Motor neuron (in vitro differentiated cells): ENCODE measurements around the gene PLCB4. TPM values are rescaled to one million over a fixed set of nuclear protein-coding genes. Genes with fewer than 3 reads are reported as not detected.
A peak's percentile ranks its signal among the peaks of the same experiment; 100 is the strongest.

ENCODE experiments used
- ATAC-seq, 8 experiments: fragments of 200-7000 bp; cut with Tn5 transposase; replicated peaks in 6 of 8; 2 replicates each; pipeline ENCODE4 v1.8.0; 2021; ENCODE audit warnings: mild to moderate bottlenecking in 8 of 8, moderate library complexity in 8 of 8
- H3K27ac ChIP-seq, 2 donors: fragments of 250-450 bp; sonication (Bioruptor Pico); 2 replicates each; pipeline ENCODE4 v1.9.0; 2021; ENCODE audit warnings: antibody characterized with exemption in 2 of 2, mild to moderate bottlenecking in 2 of 2, moderate library complexity in 1 of 2
- H3K4me1 ChIP-seq, 2 donors: fragments of 250-450 bp; sonication (Bioruptor Pico); replicated peaks in 1 of 2; 2 replicates each; pipeline ENCODE4 v1.6.1; 2021; ENCODE audit warnings: antibody characterized with exemption in 2 of 2, mild to moderate bottlenecking in 2 of 2, moderate library complexity in 1 of 2
- H3K4me3 ChIP-seq, 5 donors: fragments of 250-450 bp; sonication (Bioruptor Pico); 2 replicates each; pipeline ENCODE4 v1.9.0; 2021; ENCODE audit warnings: antibody characterized with exemption in 5 of 5, mild to moderate bottlenecking in 5 of 5, moderate library complexity in 4 of 5
- WGBS, 10 experiments: fragments of 450-650 bp; shearing (Covaris generic); methylation state at CpG; one replicate each; pipeline ENCODE4 v1.0.0; 2022; 5-methylcytosine and 5-hydroxymethylcytosine counted together
- in situ Hi-C, 9 experiments: fragments of 400-800 bp; cut with MboI; loops; one replicate each; pipeline ENCODE4 v1.15.0; 2021; ENCODE audit warnings: low sequenced_read_pairs in 9 of 9, low pct_unique_long_range_greater_than_20kb in 2 of 9; ENCODE audit not compliant: unreplicated experiment in 9 of 9
- total RNA-seq, 8 experiments: library from RNA; unstranded; fragments of 300-600 nt; gene quantifications; 2 replicates each; pipeline versions ENCODE4 v1.2.3 to v1.2.4, GENCODE V29; 2022

Gene PLCB4
- total RNA-seq, 8 experiments from 2014 or later = 4.4 to 27.2 (median 16.2) TPM

DNA sequence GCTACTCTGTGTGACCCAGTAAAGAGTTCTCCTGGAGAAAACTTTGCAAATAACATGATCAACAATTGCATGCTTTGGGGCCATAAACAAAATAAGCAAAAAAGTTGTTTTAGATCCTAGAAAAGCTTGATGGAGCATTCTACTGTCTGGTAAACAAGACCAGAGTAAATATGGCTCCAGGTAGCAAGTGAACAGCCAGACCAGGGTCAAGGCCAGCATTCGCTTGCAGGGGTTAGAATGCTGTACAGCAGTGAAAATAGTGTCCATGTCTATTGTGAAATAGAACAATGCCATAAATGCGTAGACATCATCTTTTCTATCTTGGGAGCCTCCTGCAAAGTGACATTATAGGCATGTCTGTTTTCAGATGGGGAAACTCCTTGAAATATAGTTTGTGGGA lies 216.7 kb downstream of the PLCB4 start:
- no peak overlapping the region for H3K4me3 ChIP-seq
- WGBS, 10 experiments = 81 to 100% (median 100%) methylated on average over 1 to 2 of the region's 2 CpGs; no CpG with 5 or more reads in 2 of the 10 experiments
- no peak for ATAC-seq
- in situ Hi-C loops = no loop called here
- H3K4me1 ChIP-seq = no peaks in the 10 kb centered on the region
- no peak overlapping the region for H3K27ac ChIP-seq

DNA sequence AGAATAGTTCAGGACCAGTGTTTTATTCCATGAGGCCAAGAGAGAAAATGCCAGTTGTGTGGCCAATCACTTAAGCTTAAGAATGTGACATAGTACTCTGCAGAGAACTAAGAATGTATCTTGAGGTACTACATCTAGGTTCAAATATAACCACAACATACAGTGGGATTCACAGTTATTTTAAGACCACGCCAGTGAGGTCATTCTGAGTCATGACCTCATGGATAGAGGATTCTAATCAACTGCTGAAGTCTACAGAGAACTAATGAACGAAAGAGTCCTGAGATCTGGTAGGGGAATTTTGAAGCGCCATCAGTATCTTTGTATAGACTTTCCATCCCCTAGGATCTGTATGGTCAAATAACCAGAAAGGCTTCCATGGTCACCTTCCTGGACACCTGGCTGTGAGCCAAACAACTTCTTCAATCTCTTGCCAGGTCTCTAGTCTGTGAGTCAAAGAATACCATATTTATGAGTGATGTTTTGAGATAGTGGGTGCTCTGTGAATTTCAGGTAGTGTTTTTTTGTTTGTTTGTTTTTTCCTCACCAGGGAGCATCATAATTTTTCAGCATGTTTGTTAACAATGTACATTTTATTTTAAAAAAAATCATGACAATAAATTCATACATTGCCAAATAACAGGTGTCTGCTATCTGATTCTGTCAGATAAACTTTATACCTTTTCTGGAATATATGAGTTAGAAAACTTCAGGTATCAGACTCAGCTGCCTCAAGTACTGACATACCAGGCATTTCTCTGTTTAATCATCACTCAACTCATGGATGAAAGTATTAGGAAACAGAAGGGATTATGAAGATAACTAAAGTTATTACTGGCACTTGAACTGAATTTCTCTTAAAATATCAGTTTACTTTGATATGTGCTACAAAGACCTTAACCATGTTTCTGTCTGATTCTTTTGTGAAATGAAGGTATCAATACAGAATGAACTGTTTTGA lies 217.9 kb downstream of the PLCB4 start:
- Histone ChIP-seq H3K4me3 (no peak overlapping the region), H3K27ac (no peak overlapping the region), H3K4me1 (no peaks in the 10 kb centered on the region)
- in situ Hi-C loops = no loop called here
- WGBS, 10 experiments = 67 to 100% (median 88%) methylated on average over 1 to 3 of the region's 3 CpGs; no CpG with 5 or more reads in 2 of the 10 experiments
- ATAC-seq = no peak

DNA sequence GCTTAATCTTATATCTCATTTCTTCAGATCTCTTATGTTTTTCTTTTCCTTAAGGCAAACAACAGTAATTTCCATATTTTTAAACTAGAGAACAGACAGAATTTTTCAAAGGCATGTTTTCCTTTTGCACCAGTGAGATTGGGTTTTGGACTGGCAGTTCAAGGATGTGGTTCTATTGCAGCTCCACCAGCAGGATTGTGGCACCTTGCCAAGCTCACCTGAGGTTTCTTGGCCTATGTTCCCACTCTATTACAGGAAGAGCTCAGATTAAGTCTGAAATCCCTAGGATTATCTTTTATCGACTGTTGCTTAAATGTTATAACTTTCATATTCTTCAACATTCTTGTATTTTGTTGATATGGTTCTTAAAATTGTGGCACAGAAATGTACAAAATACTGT lies 218.9 kb downstream of the PLCB4 start:
- Histone ChIP-seq H3K4me3 (no peak overlapping the region), H3K4me1 (no peaks in the 10 kb centered on the region), H3K27ac (no peak overlapping the region)
- ATAC-seq = no peak
- 89 to 100% (median 100%) methylated on average over 1 of the region's 1 CpG; no CpG with 5 or more reads in 2 of the 10 experiments for WGBS, 10 experiments
- in situ Hi-C loops = no loop called here

DNA sequence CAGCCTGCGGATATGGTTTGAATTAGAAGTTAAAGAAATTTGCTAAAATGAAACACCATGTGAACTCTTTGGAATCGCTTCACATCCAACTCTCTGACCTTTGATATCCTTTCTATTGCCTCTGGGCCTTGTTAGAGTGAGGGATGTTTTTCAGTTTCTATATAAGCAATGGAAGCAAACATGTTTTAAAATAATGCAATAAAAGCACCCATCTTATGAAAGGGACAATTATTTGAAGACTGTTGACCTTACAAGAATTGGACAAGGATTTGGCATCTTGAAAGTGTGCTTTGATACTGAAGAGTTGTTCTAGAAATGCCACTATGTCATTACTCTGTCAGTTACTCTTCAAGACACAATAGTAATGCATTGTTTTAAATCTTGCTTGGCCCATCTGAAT lies 221.4 kb downstream of the PLCB4 start:
- 19 to 100% (median 94%) methylated on average over 1 to 2 of the region's 2 CpGs; no CpG with 5 or more reads in 2 of the 10 experiments for WGBS, 10 experiments
- Histone ChIP-seq H3K27ac (no peak overlapping the region), H3K4me3 (no peak overlapping the region), H3K4me1 (no peaks in the 10 kb centered on the region)
- in situ Hi-C loops = no loop called here
- no peak for ATAC-seq

DNA sequence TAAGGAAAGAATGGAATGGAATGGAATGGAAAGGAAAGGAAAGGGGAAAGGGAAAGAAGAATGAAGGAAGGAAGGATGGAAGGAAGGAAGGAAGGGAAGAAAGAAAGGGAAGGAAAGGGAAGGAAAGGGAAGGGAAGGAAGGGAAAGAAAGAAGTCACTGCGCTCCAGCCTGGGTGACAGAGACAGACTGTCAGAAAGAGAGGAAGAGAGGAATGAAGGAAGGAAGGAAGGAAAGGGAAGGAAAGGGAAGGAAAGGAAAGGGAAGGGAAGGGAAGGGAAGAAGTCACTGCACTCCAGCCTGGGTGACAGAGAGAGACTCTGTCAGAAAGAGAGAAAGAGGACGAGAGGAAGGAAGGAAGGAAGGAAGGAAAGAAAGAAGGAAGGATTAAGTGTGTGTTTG lies 224.3 kb downstream of the PLCB4 start:
- Histone ChIP-seq H3K27ac (no peak overlapping the region), H3K4me3 (no peak overlapping the region), H3K4me1 (peaks cover 0 to 10% of the 10 kb centered on the region in 2 donors)
- in situ Hi-C loops = no loop called here
- ATAC-seq = no peak
- WGBS, 10 experiments = 67 to 100% (median 93%) methylated on average over 1 to 2 of the region's 2 CpGs; no CpG with 5 or more reads in 1 of the 10 experiments

DNA sequence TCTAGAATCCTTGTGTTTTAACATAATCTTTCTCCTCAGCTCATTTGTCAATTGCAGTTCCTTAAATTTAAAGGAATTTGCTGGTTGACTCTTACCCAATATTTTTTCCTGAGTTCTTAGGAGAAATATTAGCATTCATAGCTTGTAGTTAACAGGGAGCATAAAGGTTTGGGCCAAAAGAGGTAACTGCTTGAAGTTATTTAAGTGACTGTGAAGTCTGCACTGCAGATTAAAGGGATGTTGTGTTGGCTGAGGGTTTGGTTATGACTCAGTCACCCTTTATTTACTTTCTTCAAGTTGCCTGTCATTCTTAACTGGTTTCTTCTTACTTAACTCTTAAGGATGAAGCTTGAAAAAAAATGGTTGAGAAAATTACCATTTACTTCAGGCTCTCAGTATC lies 225.2 kb downstream of the PLCB4 start:
- H3K4me1 ChIP-seq = peaks cover 0 to 19% of the 10 kb centered on the region in 2 donors
- in situ Hi-C loops = no loop called here
- no peak overlapping the region for H3K4me3 ChIP-seq
- H3K27ac ChIP-seq = no peak overlapping the region
- no peak for ATAC-seq

DNA sequence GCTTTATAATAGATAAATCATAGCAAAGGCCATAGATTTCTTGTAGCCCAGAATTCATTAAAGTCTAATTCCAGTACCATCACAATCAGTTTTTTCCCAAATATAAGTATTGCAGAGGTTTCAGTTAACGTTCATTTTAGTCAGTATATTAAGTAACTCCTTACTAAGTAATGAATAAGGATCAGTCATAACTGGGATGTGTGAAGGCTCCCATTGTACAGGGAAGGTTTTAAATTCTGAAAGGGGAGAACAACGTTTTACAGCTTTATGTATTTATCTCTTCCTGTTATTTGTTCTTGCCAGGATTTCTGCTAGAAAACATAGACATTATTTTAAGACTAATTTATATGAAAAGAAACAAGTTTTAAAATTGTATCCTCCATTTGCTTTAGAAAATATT lies 230.0 kb downstream of the PLCB4 start:
- Histone ChIP-seq H3K27ac (no peak overlapping the region), H3K4me3 (no peak overlapping the region), H3K4me1 (peaks cover 0 to 19% of the 10 kb centered on the region in 2 donors)
- ATAC-seq = no peak
- 0 to 79% (median 64%) methylated on average over 1 to 2 of the region's 2 CpGs; no CpG with 5 or more reads in 1 of the 10 experiments for WGBS, 10 experiments
- in situ Hi-C loops = no loop called here

DNA sequence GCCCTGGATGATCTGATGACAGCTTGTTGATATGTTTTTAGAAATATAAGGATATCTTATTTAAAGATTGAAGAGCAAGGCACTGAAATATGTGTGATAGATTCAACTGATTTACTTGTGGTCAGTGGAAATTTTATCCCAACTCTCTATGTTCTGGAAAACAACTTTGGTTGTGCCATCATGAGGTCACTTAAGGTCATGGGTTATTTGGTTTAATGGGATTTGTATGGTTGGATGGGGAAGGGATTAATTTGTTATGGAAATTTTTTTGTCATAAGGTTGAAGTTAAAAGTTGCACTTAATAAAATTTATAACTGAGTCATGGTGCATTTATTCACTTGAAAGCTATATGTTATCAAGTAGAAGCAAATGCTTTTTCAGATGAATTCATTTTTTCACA lies 231.2 kb downstream of the PLCB4 start:
- Histone ChIP-seq H3K27ac (no peak overlapping the region), H3K4me1 (peaks cover 0 to 19% of the 10 kb centered on the region in 2 donors), H3K4me3 (no peak overlapping the region)
- ATAC-seq = no peak
- in situ Hi-C loops = no loop called here

DNA sequence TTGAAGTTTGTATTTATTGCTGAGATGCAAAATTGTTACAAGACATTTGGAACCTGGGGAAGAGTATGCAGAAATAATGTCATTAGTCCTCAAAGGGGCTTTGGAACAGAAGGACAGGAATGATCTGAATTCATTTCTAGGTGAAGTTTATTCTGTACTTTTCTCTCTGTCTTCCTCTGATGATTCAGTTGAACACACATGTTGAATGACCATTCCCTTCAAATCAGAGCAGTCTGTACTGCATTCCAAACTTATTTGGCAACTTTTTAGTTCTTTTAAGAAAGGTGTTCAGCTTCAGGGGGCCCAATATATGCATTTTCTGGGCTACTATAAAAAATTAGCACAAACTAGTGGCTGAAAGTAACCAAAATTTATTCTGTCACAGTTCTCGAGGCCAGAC lies 231.6 kb downstream of the PLCB4 start:
- in situ Hi-C loops = no loop called here
- WGBS, 10 experiments = 80 to 100% methylated on average over 1 of the region's 1 CpG; no CpG with 5 or more reads in 8 of the 10 experiments
- H3K4me1 ChIP-seq = peaks cover 0 to 19% of the 10 kb centered on the region in 2 donors
- ATAC-seq = no peak
- no peak overlapping the region for H3K27ac ChIP-seq
- H3K4me3 ChIP-seq = no peak overlapping the region

DNA sequence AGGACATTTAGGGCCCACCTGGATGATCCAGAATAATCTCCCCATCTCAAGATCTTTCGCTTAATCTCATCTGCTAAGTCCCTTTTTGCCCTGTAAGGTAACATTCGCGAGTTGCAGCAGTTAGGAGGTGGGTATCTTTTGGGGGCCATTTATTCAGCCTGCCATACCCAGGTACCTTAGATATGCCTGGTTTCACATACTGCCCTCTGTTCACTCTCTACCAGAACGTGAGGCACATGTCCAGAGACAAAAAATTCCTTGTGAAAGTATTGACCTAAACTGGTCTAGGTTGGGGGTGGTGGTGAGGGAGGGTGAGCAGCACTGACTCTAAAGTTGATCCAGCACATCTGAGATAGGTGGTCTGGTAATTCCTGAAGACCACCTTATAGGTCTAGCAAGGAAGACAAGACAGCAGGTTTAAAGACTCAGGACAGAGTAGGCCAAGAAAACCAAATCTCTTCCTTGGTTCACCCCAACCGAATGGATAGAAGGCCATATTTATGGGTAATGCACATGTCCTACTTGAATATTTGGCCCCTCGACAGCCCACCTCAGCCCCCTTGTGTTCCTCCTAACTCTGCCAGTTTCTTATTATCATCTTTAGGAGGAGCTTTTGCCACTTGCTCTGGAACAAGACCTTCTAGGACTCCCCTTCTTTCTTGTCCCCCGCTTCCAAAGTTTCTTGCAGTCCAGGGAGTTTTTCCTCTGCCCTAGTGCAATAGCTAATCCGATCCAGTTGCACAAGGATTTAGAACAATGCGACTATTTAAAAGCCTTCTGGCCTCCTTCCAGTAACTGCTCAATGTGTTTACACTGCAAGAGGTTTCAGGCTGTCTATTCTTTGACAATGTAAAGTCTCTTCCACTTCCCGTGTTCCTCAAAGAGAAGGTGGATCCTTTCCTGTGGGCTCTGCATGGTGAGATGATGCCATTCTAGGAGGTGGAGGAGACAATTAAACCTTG lies 232.5 kb downstream of the PLCB4 start:
- WGBS, 10 experiments = 45 to 100% (median 81%) methylated on average over 1 to 10 of the region's 10 CpGs; no CpG with 5 or more reads in 1 of the 10 experiments
- H3K4me1 ChIP-seq = peaks cover 0 to 19% of the 10 kb centered on the region in 2 donors
- in situ Hi-C loops = no loop called here
- peak in 2 of 8 experiments; percentile 44 to 62 for ATAC-seq
- H3K27ac ChIP-seq = no peak overlapping the region
- no peak overlapping the region for H3K4me3 ChIP-seq

DNA sequence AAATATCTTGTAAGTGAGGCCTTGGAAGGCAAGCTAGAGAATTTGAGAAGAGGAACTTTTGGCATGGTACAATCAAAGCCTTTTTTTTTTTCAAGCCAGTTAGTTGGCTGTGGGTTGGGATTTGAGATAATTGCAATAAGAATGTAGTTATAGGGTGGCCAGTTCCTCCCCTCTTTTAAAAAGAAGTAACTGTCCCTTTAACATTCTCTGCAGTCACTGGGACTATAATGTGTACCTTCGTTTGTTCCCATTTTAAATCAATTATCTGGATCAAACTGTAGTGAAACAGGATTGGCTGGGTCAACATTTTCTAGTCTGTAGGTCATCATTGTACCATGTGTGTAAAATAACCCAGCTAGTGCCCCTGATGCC lies 233.2 kb downstream of the PLCB4 start:
- in situ Hi-C loops = no loop called here
- WGBS, 10 experiments = 0 to 86% (median 23%) methylated on average over 1 of the region's 1 CpG; no CpG with 5 or more reads in 3 of the 10 experiments
- Histone ChIP-seq H3K4me3 (no peak overlapping the region), H3K27ac (no peak overlapping the region), H3K4me1 (peaks cover 0 to 19% of the 10 kb centered on the region in 2 donors)
- no peak for ATAC-seq

DNA sequence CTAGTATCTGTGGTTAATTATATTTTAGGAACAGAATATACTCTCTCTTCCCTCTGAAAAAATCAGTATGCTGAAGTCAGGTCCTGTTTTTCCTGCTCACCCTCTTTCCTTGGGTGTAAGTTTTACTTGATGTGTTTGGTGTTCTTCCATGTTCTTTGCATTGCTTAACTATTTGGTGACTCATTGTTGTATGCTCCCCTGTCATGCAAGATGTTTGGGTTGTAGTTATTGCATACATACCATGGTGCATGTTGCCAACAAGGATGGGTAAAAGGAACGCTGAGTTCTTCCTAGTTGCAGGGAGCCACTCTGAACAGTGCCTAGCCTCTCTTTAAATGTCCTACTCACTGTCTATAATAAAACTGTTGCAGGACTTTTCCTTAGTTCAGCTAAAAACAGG lies 237.6 kb downstream of the PLCB4 start:
- no peak overlapping the region for H3K4me3 ChIP-seq
- WGBS, 10 experiments = 0 to 100% (median 74%) methylated on average over 1 of the region's 1 CpG; no CpG with 5 or more reads in 2 of the 10 experiments
- in situ Hi-C loops = no loop called here
- no peak overlapping the region for H3K27ac ChIP-seq
- ATAC-seq = peak in 1 of 8 experiments; percentile 49
- no peaks in the 10 kb centered on the region for H3K4me1 ChIP-seq

DNA sequence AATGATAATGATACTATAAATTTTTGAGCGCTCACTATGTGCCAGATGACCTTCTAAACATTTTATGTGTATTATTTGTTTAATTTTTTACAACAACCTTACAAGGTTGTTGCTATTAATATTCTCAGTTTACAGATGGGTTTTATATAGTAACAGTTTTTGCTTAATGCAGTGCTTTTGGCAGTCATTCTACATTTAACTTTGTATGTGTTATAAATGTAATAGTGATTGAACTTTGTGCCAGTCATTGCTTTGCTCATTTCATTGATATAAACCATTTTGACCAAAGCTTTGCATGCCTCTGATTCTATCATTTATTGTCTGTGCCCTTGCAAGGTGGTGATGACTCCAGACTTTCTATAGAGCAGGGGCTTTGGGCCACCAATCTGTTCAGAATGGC lies 239.2 kb downstream of the PLCB4 start:
- no peaks in the 10 kb centered on the region for H3K4me1 ChIP-seq
- H3K4me3 ChIP-seq = no peak overlapping the region
- WGBS, 10 experiments = 80 to 100% (median 100%) methylated on average over 1 of the region's 1 CpG; no CpG with 5 or more reads in 2 of the 10 experiments
- no peak overlapping the region for H3K27ac ChIP-seq
- no peak for ATAC-seq
- in situ Hi-C loops = no loop called here
